Testis (tissue), 5 donors: ENCODE data around the gene CABP2. TPM values are rescaled to one million over a fixed set of nuclear protein-coding genes. Genes with fewer than 3 reads are reported as not detected.

Experiments used
- DNase-seq: peaks from one replicate; pipeline ENCODE4 v3.0.0-alpha.2; 2019
- H3K27ac ChIP-seq, 2 donors: fragments of 200-600 bp; sonication (generic); one replicate each; pipeline ENCODE4 v1.5.1; 2019
- H3K27me3 ChIP-seq: fragments of 200-600 bp; sonication (generic); one replicate; pipeline ENCODE4 v1.5.1; 2019
- H3K36me3 ChIP-seq: fragments of 200-600 bp; sonication (generic); one replicate; pipeline ENCODE4 v1.5.1; 2017; ENCODE audit warnings: low read depth; ENCODE audit errors: missing control alignments
- H3K4me1 ChIP-seq: fragments of 200-600 bp; sonication (generic); one replicate; pipeline ENCODE4 v1.5.1; 2019
- H3K4me3 ChIP-seq, 2 donors: fragments of 200-600 bp; sonication (generic); one replicate each; pipeline ENCODE4 v1.5.1; 2017 to 2019
- H3K9me3 ChIP-seq: fragments of 200-600 bp; sonication (generic); one replicate; pipeline ENCODE4 v1.5.1; 2017
- CTCF ChIP-seq, 3 experiments: fragments of 450-650 bp in 2 of 3; fragments of 200-600 bp in 1 of 3; sonication (generic) in 1 of 3; IDR thresholded peaks; one replicate each; pipeline ENCODE4 v1.5.1; 2016 to 2019; ENCODE audit warnings: antibody characterized with exemption in 3 of 3, mild to moderate bottlenecking in 2 of 3, moderate library complexity in 1 of 3
- POLR2A ChIP-seq: fragments of 450-650 bp; IDR thresholded peaks from one replicate; pipeline ENCODE4 v1.6.1; 2017; ENCODE audit warnings: antibody characterized with exemption, mild to moderate bottlenecking, moderate library complexity
- WGBS, 2 donors: methylation state at CpG; one replicate each; pipeline ENCODE4 v1.1.5; 2018; 5-methylcytosine and 5-hydroxymethylcytosine counted together
- intact Hi-C: fragments of 100-400 bp; cut with DNase I; formaldehyde crosslinking; loops from one replicate; pipeline ENCODE4 v1.15.1; 2023; ENCODE audit warnings: low total_unique reads
- long read RNA-seq, 2 donors: transcript quantifications; one replicate each; lab custom pipeline, GENCODE V29; 2026
- polyA plus RNA-seq: library from polyadenylated mRNA; stranded (reverse); fragments of 350-450 nt; fragmentation: Illumina TruSeq; extraction: RNeasy Lipid Tissue Mini Kit (QIAGEN cat#74804); gene quantifications from one replicate; pipeline ENCODE4 v1.2.3, GENCODE V29; 2014; ENCODE audit warnings: low read depth, low replicate concordance; ENCODE audit not compliant: insufficient read depth
- total RNA-seq, 2 donors: library from RNA; depleted of rRNA; stranded (reverse); fragments of >200 nt; gene quantifications; one replicate each; pipeline ENCODE4 v1.2.3, GENCODE V29; 2016

CABP2 gene
- not detected for total RNA-seq
- polyA plus RNA-seq = not detected
- long read RNA-seq, donor 1 = 0 reads
- long read RNA-seq, donor 2 = 0 reads

- no peak for DNase-seq
- H3K4me3 ChIP-seq = no peak within 1 kb of the TSS
- no peak within 1 kb of the TSS for H3K27ac ChIP-seq
- H3K9me3 ChIP-seq = no peaks in the 10 kb centered on the region
- intact Hi-C loops = no loop called here
- H3K27me3 ChIP-seq = no peaks in the 10 kb centered on the region
- no peaks in the 10 kb centered on the region for H3K36me3 ChIP-seq
- no peaks in the 10 kb centered on the region for H3K4me1 ChIP-seq
- 82 to 89% methylated on average over 7 to 23 of the region's 23 CpGs for WGBS, 2 donors
- no peak for TF ChIP-seq POLR2A
- no peak for TF ChIP-seq CTCF (IDR thresholded peaks at IDR 0.05)
Measured at GRCh38 chr11:67522844-67523555, at the start of gene CABP2. CABP2 (minus strand) TSS chr11:67523446; CDS start chr11:67523326, 120 bp downstream.

GRCh38 chr11:67572747-67573419 is 49.6 kb upstream of the CABP2 start:
- Histone ChIP-seq H3K9me3 (no peaks in the 10 kb centered on the region), H3K4me1 (no peaks in the 10 kb centered on the region), H3K27ac (no peak overlapping the region), H3K4me3 (no peak overlapping the region), H3K36me3 (no peaks in the 10 kb centered on the region), H3K27me3 (no peaks in the 10 kb centered on the region)
- TF ChIP-seq CTCF (IDR thresholded peaks at IDR 0.05) (peak in 1 of 3 experiments; percentile 56), POLR2A (no peak)
- peak; percentile 67 for DNase-seq
- 70 to 73% methylated on average over 21 of the region's 21 CpGs for WGBS, 2 donors
- intact Hi-C loops = no loop called here

GRCh38 chr11:67572305-67572704 is 49.1 kb upstream of the CABP2 start:
- intact Hi-C loops = no loop called here
- no peak for TF ChIP-seq POLR2A
- no peak for TF ChIP-seq CTCF (IDR thresholded peaks at IDR 0.05)

GRCh38 chr11:67571443-67571842 is 48.2 kb upstream of the CABP2 start:
- DNase-seq = no peak
- no peak for TF ChIP-seq POLR2A
- TF ChIP-seq CTCF (IDR thresholded peaks at IDR 0.05) = no peak
- Histone ChIP-seq H3K4me1 (no peaks in the 10 kb centered on the region), H3K9me3 (no peaks in the 10 kb centered on the region), H3K36me3 (no peaks in the 10 kb centered on the region), H3K4me3 (no peak overlapping the region), H3K27ac (no peak overlapping the region), H3K27me3 (no peaks in the 10 kb centered on the region)
- WGBS, 2 donors = 61 to 63% methylated on average over 6 of the region's 6 CpGs
- intact Hi-C loops = no loop called here

More at GRCh38 chr11:67572305-67572704, 49.1 kb upstream of the CABP2 start:
- WGBS, 2 donors = 22 to 35% methylated on average over 5 of the region's 5 CpGs
- Histone ChIP-seq H3K36me3 (no peaks in the 10 kb centered on the region), H3K4me3 (no peak overlapping the region), H3K4me1 (no peaks in the 10 kb centered on the region), H3K27ac (no peak overlapping the region), H3K9me3 (no peaks in the 10 kb centered on the region), H3K27me3 (no peaks in the 10 kb centered on the region)
- DNase-seq = no peak
